Progenitor cell of endocrine pancreas (in vitro differentiated cells): Measurements from ENCODE around the gene SF3A1. TPM values are rescaled to one million over a fixed set of nuclear protein-coding genes. Genes with fewer than 3 reads are reported as not detected.
"Not testable (repeated sequence)": the region's sequence is repeated elsewhere in the genome, so short reads cannot be mapped to it uniquely, and the experiment has no call there.

Source experiments
- DNase-seq: peaks from one replicate; pipeline ENCODE4 v3.0.0; 2021; ENCODE audit warnings: low spot score; ENCODE audit not compliant: unreplicated experiment
- H3K27ac Mint-ChIP-seq: 2 replicates; pipeline ENCODE4 v1.8.0; 2021; ENCODE audit warnings: mild to moderate bottlenecking, moderate library complexity, mixed read lengths
- H3K27me3 Mint-ChIP-seq: 2 replicates; pipeline ENCODE4 v1.8.0; 2021; ENCODE audit warnings: mixed read lengths
- H3K36me3 Mint-ChIP-seq: 2 replicates; pipeline ENCODE4 v1.8.0; 2022; ENCODE audit warnings: mixed read lengths; ENCODE audit not compliant: insufficient read depth
- H3K4me1 Mint-ChIP-seq: 2 replicates; pipeline ENCODE4 v1.8.0; 2021; ENCODE audit warnings: low read depth, mixed read lengths
- H3K4me3 Mint-ChIP-seq: 2 replicates; pipeline ENCODE4 v1.8.0; 2021; ENCODE audit warnings: low read depth, mild to moderate bottlenecking, moderate library complexity, mixed read lengths
- H3K9me3 Mint-ChIP-seq: 2 replicates; pipeline ENCODE4 v1.8.0; 2021; ENCODE audit warnings: low read depth, mixed read lengths
- long read RNA-seq: library from polyadenylated mRNA; unstranded; transcript quantifications from one replicate; pipeline ENCODE4 v2.0.0, GENCODE V29; 2020
- total RNA-seq: library from RNA; stranded (reverse); gene quantifications from 2 replicates; pipeline ENCODE4 v1.2.1, GENCODE V29; 2021
- TF ChIP-seq, protein P1 (sequence below): fragments of 200-600 bp; sonication (generic); IDR thresholded peaks from one replicate; pipeline ENCODE4 v1.5.0; 2021; ENCODE audit warnings: antibody characterized with exemption, mild to moderate bottlenecking; ENCODE audit not compliant: unreplicated experiment

SF3A1 gene, protein sequence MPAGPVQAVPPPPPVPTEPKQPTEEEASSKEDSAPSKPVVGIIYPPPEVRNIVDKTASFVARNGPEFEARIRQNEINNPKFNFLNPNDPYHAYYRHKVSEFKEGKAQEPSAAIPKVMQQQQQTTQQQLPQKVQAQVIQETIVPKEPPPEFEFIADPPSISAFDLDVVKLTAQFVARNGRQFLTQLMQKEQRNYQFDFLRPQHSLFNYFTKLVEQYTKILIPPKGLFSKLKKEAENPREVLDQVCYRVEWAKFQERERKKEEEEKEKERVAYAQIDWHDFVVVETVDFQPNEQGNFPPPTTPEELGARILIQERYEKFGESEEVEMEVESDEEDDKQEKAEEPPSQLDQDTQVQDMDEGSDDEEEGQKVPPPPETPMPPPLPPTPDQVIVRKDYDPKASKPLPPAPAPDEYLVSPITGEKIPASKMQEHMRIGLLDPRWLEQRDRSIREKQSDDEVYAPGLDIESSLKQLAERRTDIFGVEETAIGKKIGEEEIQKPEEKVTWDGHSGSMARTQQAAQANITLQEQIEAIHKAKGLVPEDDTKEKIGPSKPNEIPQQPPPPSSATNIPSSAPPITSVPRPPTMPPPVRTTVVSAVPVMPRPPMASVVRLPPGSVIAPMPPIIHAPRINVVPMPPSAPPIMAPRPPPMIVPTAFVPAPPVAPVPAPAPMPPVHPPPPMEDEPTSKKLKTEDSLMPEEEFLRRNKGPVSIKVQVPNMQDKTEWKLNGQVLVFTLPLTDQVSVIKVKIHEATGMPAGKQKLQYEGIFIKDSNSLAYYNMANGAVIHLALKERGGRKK
- 155 and 165 TPM in 2 replicates for total RNA-seq
- long read RNA-seq, partial matches to known transcripts = 6 of 7 reads
- long read RNA-seq, other reads (novel, unspliced or antisense) = 1 of 7 reads

DNA sequence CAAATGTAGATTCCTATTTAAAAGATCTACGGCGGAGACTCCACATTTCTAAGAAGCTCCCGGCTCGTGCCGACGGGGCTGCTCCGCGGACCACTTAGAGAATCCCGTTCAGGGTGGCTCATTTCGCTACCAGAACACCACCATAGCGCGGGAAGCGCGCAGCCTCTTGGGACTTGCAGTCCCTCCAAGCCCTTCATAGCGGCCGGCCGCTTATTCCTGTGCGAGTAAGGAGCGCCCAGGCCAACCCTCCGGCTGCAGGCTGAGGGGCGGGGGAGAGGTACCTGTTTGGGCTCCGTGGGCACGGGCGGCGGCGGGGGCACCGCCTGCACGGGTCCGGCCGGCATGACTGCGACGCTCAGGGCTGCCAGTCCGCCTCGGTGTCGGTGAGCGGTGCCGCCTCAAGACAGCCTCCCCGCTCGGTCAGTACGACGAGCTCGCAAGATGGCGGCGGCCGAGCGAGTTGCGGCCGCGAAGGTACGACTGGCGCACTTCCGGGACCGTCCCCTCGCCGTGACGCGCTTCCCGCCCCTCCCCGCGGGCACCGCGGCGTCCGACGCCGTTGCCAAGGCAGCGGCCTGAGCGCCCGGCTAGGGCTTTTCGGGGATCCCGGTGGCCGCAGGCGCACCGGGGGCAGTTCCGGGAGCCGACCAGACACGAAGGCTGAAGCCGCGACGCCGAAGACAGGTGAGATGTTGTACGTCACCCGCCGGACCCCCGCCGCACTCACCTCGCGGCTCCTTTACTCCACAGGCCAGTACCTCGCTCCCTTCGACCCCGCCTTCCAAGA is at the start of gene SF3A1, which contains the start of gene CCDC157:
Gene SF3A1 (minus strand): TSS at position 446 of the 787 bp plus-strand sequence. CDS start 102 bp downstream, at position 344.
Gene CCDC157 (plus strand): TSS at position 559 of the 787 bp plus-strand sequence. CDS start 8,994 bp downstream, outside the sequence.
- TF ChIP-seq, protein P1, sequence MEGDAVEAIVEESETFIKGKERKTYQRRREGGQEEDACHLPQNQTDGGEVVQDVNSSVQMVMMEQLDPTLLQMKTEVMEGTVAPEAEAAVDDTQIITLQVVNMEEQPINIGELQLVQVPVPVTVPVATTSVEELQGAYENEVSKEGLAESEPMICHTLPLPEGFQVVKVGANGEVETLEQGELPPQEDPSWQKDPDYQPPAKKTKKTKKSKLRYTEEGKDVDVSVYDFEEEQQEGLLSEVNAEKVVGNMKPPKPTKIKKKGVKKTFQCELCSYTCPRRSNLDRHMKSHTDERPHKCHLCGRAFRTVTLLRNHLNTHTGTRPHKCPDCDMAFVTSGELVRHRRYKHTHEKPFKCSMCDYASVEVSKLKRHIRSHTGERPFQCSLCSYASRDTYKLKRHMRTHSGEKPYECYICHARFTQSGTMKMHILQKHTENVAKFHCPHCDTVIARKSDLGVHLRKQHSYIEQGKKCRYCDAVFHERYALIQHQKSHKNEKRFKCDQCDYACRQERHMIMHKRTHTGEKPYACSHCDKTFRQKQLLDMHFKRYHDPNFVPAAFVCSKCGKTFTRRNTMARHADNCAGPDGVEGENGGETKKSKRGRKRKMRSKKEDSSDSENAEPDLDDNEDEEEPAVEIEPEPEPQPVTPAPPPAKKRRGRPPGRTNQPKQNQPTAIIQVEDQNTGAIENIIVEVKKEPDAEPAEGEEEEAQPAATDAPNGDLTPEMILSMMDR = no peak
- peak; percentile 71 for DNase-seq
- Mint-ChIP-seq H3K4me3 (peak within 1 kb of the TSS; percentile 97), H3K27me3 (no peaks in the 10 kb centered on the region), H3K4me1 (peaks cover 23% of the 10 kb centered on the region), H3K9me3 (no peaks in the 10 kb centered on the region), H3K27ac (peak within 1 kb of the TSS; percentile 95), H3K36me3 (peaks cover 5% of the 10 kb centered on the region)

DNA sequence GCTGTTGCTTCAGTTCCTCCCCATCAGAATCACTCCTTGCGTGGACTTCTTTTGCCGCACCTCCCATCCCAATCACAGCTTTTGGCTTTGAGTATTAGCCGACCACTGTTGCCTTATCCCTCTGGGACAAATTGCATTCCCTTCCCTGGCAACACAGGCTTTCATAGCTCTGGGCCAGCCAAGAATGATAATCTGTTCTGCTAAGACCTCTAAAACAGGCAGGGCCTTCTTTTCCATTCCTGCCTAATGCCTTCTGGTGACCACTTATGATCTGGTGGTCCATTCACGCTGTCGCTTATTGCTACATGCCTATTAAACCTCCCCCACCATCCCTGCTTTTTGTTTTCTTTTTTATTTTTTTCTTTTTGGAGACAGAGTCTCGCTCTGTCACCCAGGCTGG is 49.7 kb upstream of the SF3A1 start:
- H3K27me3 Mint-ChIP-seq = no peaks in the 10 kb centered on the region
- no peak overlapping the region for H3K4me3 Mint-ChIP-seq
- no peak overlapping the region for H3K27ac Mint-ChIP-seq
- H3K36me3 Mint-ChIP-seq = peaks cover 13% of the 10 kb centered on the region
- no peaks in the 10 kb centered on the region for H3K9me3 Mint-ChIP-seq
- DNase-seq = no peak
- TF ChIP-seq, protein P1 = no peak
- peaks cover 1% of the 10 kb centered on the region for H3K4me1 Mint-ChIP-seq

DNA sequence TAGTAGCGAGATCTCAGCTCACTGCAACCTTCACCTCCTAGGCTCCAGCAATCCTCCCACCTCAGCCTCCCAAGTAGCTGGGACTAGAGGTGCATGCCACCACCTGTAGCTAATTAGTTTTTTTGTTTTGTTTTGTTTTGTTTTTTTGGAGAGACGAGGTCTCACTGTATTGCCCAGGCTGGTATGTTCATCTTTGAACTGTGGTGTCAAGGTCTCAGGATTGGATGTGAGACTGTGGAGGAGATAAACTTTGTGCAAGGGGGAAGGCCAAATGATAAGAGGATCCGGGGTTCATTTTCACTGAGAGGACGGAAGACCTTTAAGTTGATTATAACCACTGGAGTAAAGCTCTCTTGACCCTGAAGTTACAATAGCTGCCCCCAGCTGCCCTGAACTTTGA is 49.0 kb upstream of the SF3A1 start:
- Mint-ChIP-seq H3K4me1 (peaks cover 1% of the 10 kb centered on the region), H3K4me3 (no peak overlapping the region), H3K36me3 (peaks cover 10% of the 10 kb centered on the region), H3K9me3 (no peaks in the 10 kb centered on the region), H3K27ac (no peak overlapping the region), H3K27me3 (no peaks in the 10 kb centered on the region)
- DNase-seq = no peak
- TF ChIP-seq, protein P1 = no peak

DNA sequence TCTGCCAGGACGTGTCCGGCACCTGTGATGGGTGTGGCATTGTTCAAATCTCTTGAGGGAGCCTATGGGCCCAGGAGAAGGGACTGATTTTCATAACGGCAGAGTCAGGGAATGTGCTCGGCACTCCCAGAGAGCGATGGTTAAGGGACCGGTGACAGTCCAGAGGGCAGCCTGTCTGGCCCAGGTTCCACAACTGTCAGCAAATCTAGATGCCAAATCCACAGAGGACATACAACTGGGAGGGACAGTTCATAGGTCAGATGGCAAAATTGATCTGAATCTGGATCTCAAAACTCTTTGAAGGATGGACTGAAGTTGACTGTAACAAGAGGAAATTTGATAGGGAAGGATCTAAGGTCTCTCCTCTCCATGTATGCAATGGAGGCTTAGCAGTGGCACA is 47.6 kb upstream of the SF3A1 start:
- no peak for DNase-seq
- no peak overlapping the region for H3K4me3 Mint-ChIP-seq
- TF ChIP-seq, protein P1 = no peak
- no peaks in the 10 kb centered on the region for H3K27me3 Mint-ChIP-seq
- no peak overlapping the region for H3K27ac Mint-ChIP-seq
- peaks cover 1% of the 10 kb centered on the region for H3K4me1 Mint-ChIP-seq
- H3K9me3 Mint-ChIP-seq = no peaks in the 10 kb centered on the region
- H3K36me3 Mint-ChIP-seq = peaks cover 8% of the 10 kb centered on the region

DNA sequence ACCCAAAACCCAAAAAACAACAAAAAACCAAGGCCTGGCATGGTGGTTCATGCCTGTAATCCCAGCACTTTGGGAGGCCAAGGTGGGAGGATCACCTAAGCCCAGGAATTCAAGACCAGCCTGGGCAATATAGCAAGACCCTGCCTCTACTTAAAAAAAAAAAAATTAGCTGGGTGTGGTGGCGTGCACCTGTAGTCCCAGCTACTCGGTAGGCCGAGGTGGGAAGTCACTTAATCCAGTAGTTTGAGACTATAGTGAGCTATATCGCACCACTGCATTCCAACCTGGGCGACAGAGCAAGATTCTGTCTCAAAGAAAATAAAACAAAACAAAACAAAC is 46.0 kb upstream of the SF3A1 start:
- DNase-seq, H3K4me3 Mint-ChIP-seq, H3K36me3 Mint-ChIP-seq, H3K27ac Mint-ChIP-seq, H3K9me3 Mint-ChIP-seq: not testable (repeated sequence)
- H3K4me1 Mint-ChIP-seq = peaks cover 11% of the 10 kb centered on the region
- peaks cover 14% of the 10 kb centered on the region for H3K27me3 Mint-ChIP-seq
